Stimulated activated CD8-positive, alpha-beta memory T cell treated with anti-CD3 and anti-CD28 coated beads, Interleukin-12 subunit alpha, Interleukin-12 subunit beta, amount 100 ng/mL, for 4 hours (primary cell): Measurements from ENCODE around the gene ZNF444.

ENCODE experiments used
- DNase-seq: peaks from one replicate; pipeline ENCODE4 v3.0.0-alpha.2; 2020; ENCODE audit warnings: low read depth

ZNF444 gene

DNA sequence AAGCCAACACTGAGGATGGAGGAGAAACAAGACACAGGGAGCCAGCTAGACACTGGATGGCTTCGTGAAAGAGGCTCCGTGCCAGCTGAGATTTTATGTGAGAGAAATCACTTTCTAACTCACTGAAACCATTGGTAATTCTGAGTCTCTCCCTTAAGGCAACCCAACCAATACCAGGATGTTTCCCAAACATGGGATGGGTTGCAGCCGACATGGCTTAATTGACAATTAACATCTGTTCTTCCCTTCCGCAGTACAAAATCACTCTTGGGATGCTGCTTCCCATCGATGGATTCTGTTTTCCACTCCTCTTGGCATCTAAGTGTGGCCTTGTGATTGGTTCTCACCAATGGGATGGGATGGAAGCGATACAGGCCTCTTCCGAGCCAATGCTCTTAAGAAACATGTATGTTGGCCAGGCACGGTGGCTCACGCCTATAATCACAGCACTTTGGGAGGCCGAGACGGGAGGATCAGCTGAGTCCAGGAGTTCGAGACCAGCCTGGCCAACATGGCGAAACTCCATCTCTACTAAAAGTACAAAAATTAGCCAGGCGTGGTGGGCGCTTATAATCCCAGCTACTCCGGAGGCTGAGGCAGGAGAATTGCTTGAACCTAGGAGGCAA, 17.7 kb upstream of the ZNF444 start:
- no peak for DNase-seq

- DNase-seq = no peak
Observed at GRCh38 chr19:56124578-56124977, 16.5 kb upstream of the ZNF444 start.

DNA sequence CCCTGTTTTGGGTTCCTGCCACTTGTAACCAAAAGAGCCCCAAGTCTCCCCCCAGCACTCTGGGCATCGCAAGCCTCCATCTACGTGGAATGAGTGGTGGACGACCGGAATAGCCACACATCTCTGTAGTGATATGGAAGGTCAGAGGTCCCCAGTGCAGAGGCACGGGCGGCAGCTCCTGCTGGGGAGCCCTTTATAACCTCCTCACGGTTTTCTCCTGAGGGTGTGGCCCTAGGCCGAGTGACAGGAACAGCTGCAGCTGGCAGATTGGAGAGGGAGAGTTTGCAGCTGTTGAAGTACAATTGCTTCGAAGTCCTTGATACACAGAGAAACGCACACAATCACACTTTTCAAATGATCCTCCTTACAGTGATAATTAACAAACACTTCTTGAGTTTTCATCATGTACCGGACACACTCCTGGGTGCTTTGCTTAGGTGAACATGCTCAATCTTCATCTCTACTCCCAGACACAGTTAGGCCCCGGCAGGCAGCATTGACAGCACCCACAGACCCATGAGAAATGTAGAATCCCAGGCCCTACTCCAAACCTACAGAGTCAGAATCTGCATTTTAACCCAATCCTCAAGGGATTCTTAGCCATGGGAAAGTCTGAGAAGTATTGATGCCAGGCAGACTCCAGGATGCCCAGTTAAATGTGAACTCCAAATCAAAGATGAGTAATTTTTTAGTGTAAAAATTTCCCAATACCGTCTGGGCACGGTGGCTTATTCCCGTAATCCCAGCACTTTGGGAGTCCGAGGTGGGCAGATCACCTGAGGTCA, 15.1 kb upstream of the ZNF444 start:
- no peak for DNase-seq

DNA sequence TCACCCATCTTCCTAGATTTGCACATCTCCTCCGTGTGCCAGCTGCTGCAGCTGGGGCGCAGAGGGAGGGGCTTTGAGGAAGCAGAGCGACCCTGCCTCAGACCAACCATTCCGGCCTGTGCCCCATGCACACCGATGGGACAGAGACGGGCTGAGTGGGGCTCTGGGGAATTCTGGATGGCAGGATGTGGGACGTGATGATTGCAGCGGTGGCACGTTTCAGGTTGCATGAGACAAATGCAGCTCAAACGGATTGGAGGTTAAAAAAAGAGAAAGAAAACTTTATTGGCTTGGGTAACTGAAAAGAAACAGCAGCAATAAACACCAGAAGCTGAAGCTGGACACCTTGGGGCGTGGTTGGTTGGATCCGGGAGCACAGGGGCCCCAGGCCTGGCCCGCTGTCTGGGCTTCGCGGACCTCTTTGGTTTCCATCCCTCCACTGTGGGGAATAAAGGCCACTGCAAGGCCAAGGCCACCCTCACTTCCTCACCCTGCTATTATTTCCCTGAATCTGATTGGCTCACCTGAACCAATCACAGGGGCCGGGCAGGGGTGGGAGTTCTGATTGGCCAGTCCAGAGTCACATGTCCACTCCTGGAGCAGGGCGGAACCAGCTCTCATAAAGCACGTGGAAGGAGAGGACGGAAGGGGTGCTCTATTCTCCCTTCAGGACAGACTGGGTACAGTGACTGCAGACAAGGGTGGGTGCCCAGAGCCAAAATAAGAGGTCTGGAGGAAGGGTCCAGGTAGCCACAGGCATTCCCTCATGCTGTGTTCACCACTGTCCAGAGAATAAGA, 13.9 kb upstream of the ZNF444 start:
- no peak for DNase-seq

DNA sequence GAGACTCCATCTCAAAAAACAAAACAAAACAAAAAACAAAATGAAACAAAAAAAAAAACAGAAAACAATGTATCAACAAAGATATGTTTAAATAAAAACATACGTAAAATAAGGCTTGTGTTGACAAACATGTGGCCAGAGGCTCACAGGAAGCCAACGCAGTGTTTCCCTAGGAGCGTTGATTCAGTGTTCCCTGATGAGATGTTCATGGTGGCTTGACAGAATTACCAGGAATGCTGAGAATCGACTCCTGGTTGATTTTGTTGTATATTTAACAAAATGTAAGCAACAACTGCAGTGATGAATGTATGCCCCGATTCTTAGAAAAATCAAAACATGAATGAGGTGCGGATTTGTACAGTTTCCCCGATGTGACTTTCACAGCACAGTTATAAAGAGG, 11.1 kb upstream of the ZNF444 start:
- no peak for DNase-seq

- no peak for DNase-seq
Observed at GRCh38 chr19:56131651-56132050, 9.4 kb upstream of the ZNF444 start.

- DNase-seq = no peak
Observed at GRCh38 chr19:56132316-56132822, 8.7 kb upstream of the ZNF444 start.

- no peak for DNase-seq
Observed at GRCh38 chr19:56133858-56134653, 7.0 kb upstream of the ZNF444 start.

GRCh38 chr19:56134654-56134921, 6.5 kb upstream of the ZNF444 start:
- DNase-seq = no peak

GRCh38 chr19:56136362-56136761, 4.7 kb upstream of the ZNF444 start:
- DNase-seq = no peak

GRCh38 chr19:56137405-56137804, 3.7 kb upstream of the ZNF444 start:
- no peak for DNase-seq

DNA sequence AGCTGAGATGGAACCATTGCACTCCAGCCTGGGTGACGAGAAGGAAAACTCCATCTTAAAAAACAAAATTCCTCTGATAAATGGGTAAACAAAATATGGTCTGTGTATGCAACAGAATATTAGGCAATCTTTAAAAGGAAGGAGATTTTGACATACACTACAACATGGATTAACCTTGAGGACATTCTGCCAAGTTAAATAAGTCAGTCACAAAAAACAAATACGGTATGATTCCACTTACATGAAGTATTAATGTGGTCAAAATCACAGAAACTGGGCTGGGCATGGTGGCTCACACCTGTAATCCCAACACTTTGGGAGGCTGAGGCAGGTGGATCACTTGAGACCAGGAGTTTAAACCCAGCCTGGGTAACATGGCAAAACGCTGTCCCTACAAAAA, 3.0 kb upstream of the ZNF444 start:
- no peak for DNase-seq

DNA sequence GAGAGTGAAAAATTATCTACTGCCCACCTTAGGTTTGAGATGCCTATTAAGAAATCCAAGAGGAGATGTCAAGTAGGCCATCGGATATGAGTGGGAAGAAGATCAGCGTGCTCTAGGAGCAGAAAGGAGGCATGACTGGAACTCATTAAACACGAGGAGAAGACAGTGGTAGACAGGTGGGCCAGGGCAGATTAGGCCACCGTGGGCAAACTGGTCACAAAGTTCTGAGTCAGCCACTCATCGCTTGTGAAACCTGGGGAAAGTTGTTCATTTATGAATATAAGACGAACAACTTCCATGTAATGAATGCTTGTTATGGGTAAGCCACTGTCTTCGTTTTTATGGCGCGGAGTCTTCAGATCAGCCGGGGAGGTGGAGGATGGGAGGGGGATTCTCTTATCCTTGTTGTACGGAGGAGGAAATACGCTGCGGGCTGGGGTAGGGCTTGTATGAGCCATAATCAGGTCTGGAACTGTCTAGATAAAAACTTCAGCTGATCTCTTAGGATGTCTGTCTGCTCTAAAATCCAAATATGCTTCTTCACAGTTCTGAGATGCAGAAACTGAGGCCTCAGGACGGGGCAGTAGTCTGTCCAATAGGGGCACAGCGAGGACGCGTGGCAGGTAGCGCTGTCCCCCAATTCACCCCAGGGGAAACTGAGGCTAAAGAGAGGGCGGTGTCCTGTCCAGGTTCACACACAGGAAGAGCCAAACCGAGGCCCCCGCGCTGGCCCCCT, 1.1 kb upstream of the ZNF444 start:
- no peak for DNase-seq

GRCh38 chr19:56141417-56141993, 418 bp downstream of the ZNF444 start:
- no peak for DNase-seq

- DNase-seq = no peak
Observed at GRCh38 chr19:56142087-56142787, 1.1 kb downstream of the ZNF444 start.

DNA sequence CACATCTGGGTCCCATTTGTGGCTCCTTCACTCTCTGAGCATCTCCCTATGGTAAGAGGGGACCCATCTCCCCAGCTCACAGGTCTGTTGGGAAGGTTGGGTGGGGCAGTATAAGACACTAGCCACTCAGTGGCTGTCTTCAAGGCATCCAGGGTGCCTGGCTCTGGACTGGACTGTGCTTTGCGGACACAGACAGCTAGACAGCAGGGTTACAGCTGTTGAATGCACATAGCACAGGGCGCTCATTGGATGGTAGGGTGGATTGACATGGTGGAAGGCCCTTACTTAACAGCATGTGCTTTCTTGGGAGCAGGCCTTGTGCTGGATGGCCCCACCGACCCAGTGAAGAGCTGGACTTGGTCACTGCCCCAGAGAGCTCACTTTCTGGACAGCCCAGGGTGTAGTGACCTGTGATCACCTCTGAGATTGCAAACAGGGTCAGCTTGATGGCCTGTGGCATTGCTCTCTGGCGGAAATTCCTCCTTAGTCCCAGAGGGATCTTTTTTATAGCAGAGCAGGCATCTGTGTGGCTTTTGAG, 1.9 kb downstream of the ZNF444 start:
- no peak for DNase-seq

GRCh38 chr19:56144376-56144775, 3.3 kb downstream of the ZNF444 start:
- DNase-seq = no peak

DNA sequence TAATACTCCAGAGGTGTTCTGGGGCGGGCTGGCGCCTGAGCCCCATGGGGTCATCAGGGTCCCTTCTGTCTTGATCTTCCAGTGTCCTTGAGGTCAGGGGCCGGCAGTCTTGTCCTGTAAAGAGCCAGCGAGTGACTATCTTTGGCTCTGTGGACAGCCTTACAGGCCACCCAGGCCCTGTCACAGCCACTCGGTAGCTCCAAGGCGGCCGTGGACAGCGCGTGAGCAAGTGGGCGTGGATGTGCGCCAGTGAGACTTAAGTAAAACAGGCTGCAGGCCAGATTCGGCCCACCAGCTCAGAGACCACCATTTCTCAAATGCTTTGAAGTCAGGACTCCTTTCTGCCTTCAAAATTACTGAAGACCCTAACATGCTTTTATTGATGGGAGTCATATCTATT, 3.7 kb downstream of the ZNF444 start:
- DNase-seq = no peak

GRCh38 chr19:56145698-56146097, 4.6 kb downstream of the ZNF444 start:
- no peak for DNase-seq

- DNase-seq = no peak
Observed at GRCh38 chr19:56146904-56147303, 5.8 kb downstream of the ZNF444 start.
